IMR-90 (cell line): ENCODE measurements around the gene SLC37A4. TPM values are rescaled to one million over a fixed set of nuclear protein-coding genes. Genes with fewer than 3 reads are reported as not detected.
"Not testable (repeated sequence)": the region's sequence is repeated elsewhere in the genome, so short reads cannot be mapped to it uniquely, and the experiment has no call there.

Experiments
- ATAC-seq: fragments of 200-7000 bp; cut with Tn5 transposase; 2 replicates; pipeline ENCODE4 v1.9.1; 2020; ENCODE audit warnings: low read depth, mild to moderate bottlenecking, moderate library complexity
- BruUV-seq: library from RNA; stranded (reverse); fragments of 400-500 nt; replicated peaks from 2 replicates; lab custom pipeline; 2021; lab: Mats Ljungman, UMichigan
- CTCF ChIA-PET: fragments of 300-600 bp; formaldehyde crosslinking; extraction: SDS; loops from one replicate; lab custom pipeline; 2021; ENCODE audit warnings: antibody characterized with exemption; lab: Yijun Ruan, JAX
- POLR2A ChIA-PET: fragments of 300-600 bp; sonication (Branson Sonifier 250); formaldehyde crosslinking; loops from one replicate; lab custom pipeline; 2022; ENCODE audit warnings: antibody characterized with exemption; ENCODE audit not compliant: unreplicated experiment; lab: Charles Lee
- DNase-seq: peaks from one replicate; pipeline ENCODE4 v3.0.0; 2013
- H2AFZ ChIP-seq: replicated peaks from 2 replicates; pipeline ENCODE3; 2013; ENCODE audit warnings: low read length, mild to moderate bottlenecking; ENCODE audit not compliant: poor library complexity
- H2AK5ac ChIP-seq: 2 replicates; pipeline ENCODE4 v1.6.1; 2013; ENCODE audit warnings: low read depth, low read length, inconsistent platforms
- H2AK9ac ChIP-seq: replicated peaks from 2 replicates; pipeline ENCODE3; 2013; ENCODE audit warnings: mild to moderate bottlenecking, low read depth, low read length, moderate library complexity; ENCODE audit not compliant: poor library complexity
- H2BK120ac ChIP-seq: 2 replicates; pipeline ENCODE4 v1.6.1; 2013; ENCODE audit warnings: low read depth, low read length, inconsistent platforms
- H2BK15ac ChIP-seq: 3 replicates; pipeline ENCODE4 v1.6.1; 2013; ENCODE audit warnings: low read depth, low read length, inconsistent platforms
- H2BK20ac ChIP-seq: 2 replicates; pipeline ENCODE4 v1.6.1; 2013; ENCODE audit warnings: low read depth, mild to moderate bottlenecking, inconsistent platforms, low read length, moderate library complexity
- H2BK5ac ChIP-seq: 2 replicates; pipeline ENCODE4 v1.6.1; 2013; ENCODE audit warnings: mild to moderate bottlenecking, low read depth, low read length, inconsistent platforms; ENCODE audit not compliant: poor library complexity, severe bottlenecking
- H3K14ac ChIP-seq: replicated peaks from 2 replicates; pipeline ENCODE4 v1.6.1; 2013; ENCODE audit warnings: low read depth, low read length, inconsistent platforms
- H3K18ac ChIP-seq: 2 replicates; pipeline ENCODE4 v1.6.1; 2013; ENCODE audit warnings: low read depth, low read length, control low read depth
- H3K23ac ChIP-seq: 2 replicates; pipeline ENCODE4 v1.6.1; 2013; ENCODE audit warnings: low read depth, low read length, inconsistent platforms
- H3K27ac ChIP-seq: 2 replicates; pipeline ENCODE4 v1.5.1; 2013; ENCODE audit warnings: mild to moderate bottlenecking, control low read depth, low read length; ENCODE audit not compliant: insufficient read depth
- H3K27me3 ChIP-seq: 2 replicates; pipeline ENCODE4 v1.6.1; 2013; ENCODE audit warnings: low read length; ENCODE audit not compliant: control insufficient read depth, insufficient read depth
- H3K36me3 ChIP-seq: 2 replicates; pipeline ENCODE4 v1.6.1; 2013; ENCODE audit warnings: low read length, mixed read lengths; ENCODE audit not compliant: control insufficient read depth, insufficient read depth
- H3K4ac ChIP-seq: 2 replicates; pipeline ENCODE4 v1.6.1; 2013; ENCODE audit warnings: low read depth, low read length, inconsistent platforms
- H3K4me1 ChIP-seq: 2 replicates; pipeline ENCODE4 v1.6.1; 2013; ENCODE audit warnings: low read length, mixed read lengths; ENCODE audit not compliant: control insufficient read depth, insufficient read depth
- H3K4me2 ChIP-seq: 2 replicates; pipeline ENCODE4 v1.6.1; 2013; ENCODE audit warnings: low read depth, mild to moderate bottlenecking, control low read depth, low read length, moderate library complexity
- H3K4me3 ChIP-seq: 2 replicates; pipeline ENCODE4 v1.5.1; 2013; ENCODE audit warnings: low read depth, mild to moderate bottlenecking, control low read depth, low read length, moderate library complexity; ENCODE audit not compliant: insufficient read depth
- H3K56ac ChIP-seq: 2 replicates; pipeline ENCODE4 v1.6.1; 2013; ENCODE audit warnings: low read length, inconsistent platforms; ENCODE audit not compliant: insufficient read depth; ENCODE audit errors: extremely low read depth
- H3K79me1 ChIP-seq, 2 experiments: 2 replicates each; pipeline ENCODE4 v1.6.1; 2013; ENCODE audit warnings: low read length in 2 of 2, inconsistent platforms in 1 of 2, low read depth in 1 of 2
- H3K9ac ChIP-seq: 2 replicates; pipeline ENCODE4 v1.6.1; 2013; ENCODE audit warnings: low read depth, low read length, control low read depth
- H3K9me1 ChIP-seq: 2 replicates; pipeline ENCODE4 v1.6.1; 2013; ENCODE audit warnings: low read length, inconsistent platforms; ENCODE audit not compliant: insufficient read depth
- H3K9me3 ChIP-seq: 2 replicates; pipeline ENCODE4 v1.6.1; 2013; ENCODE audit warnings: low read length; ENCODE audit not compliant: control insufficient read depth, insufficient read depth
- H4K20me1 ChIP-seq: 2 replicates; pipeline ENCODE4 v1.6.1; 2013; ENCODE audit warnings: low read length, inconsistent platforms; ENCODE audit not compliant: insufficient read depth
- H4K5ac ChIP-seq: 2 replicates; pipeline ENCODE4 v1.6.1; 2013; ENCODE audit warnings: mild to moderate bottlenecking, low read depth, low read length, control low read depth
- H4K8ac ChIP-seq, 2 experiments: 2 replicates each; pipeline ENCODE4 v1.6.1; 2013; ENCODE audit warnings: low read depth in 2 of 2, low read length in 2 of 2, control low read depth in 1 of 2, inconsistent platforms in 1 of 2
- H4K91ac ChIP-seq: 2 replicates; pipeline ENCODE4 v1.6.1; 2013; ENCODE audit warnings: low read depth, low read length, inconsistent platforms; ENCODE audit not compliant: insufficient read depth
- WGBS, 2 experiments: methylation state at CpG; one replicate each; pipeline versions ENCODE4 v1.1.5 to v1.1.7; 2013; ENCODE audit warnings: missing lambda C conversion rate in 2 of 2; ENCODE audit not compliant: insufficient read length in 1 of 2; ENCODE audit errors: extremely low coverage in 2 of 2; 5-methylcytosine and 5-hydroxymethylcytosine counted together
- dilution Hi-C: fragments of 300-500 bp; cut with HindIII; formaldehyde crosslinking; loops from one replicate; pipeline ENCODE4 v1.14.3; 2018; ENCODE audit warnings: low sequenced_read_pairs; ENCODE audit not compliant: unreplicated experiment
- in situ Hi-C: fragments of 300-500 bp; cut with MboI; formaldehyde crosslinking; loops from 3 replicates; pipeline ENCODE4 v1.14.3; 2019; ENCODE audit warnings: low sequenced_read_pairs, inconsistent platforms, mixed read lengths
- intact Hi-C: fragments of 100-400 bp; cut with micrococcal nuclease; formaldehyde crosslinking; loops from 2 replicates; pipeline ENCODE4 v1.10.0; 2022
- polyA plus RNA-seq, 3 experiments: library from polyadenylated mRNA; depleted of rRNA; stranded (reverse); fragments of >200 nt; gene quantifications; 2 replicates each; pipeline ENCODE4 v1.2.3, GENCODE V29; 2012; ENCODE audit warnings: low replicate concordance in 1 of 3
- total RNA-seq: library from RNA; depleted of rRNA; stranded (reverse); fragments of >200 nt; gene quantifications from 2 replicates; pipeline ENCODE4 v1.2.3, GENCODE V29; 2012

Gene SLC37A4
- total and polyA plus RNA-seq, 2 of the 4 experiments (the other 2 are of a cell fraction): 7.5 to 14.3 TPM

- H3K4me1 ChIP-seq, intact Hi-C loops, H3K18ac ChIP-seq, ATAC-seq, H2BK120ac ChIP-seq, H3K23ac ChIP-seq, H2BK20ac ChIP-seq, H3K9me1 ChIP-seq, in situ Hi-C loops, H4K91ac ChIP-seq, H3K4me3 ChIP-seq, dilution Hi-C loops, DNase-seq, H3K14ac ChIP-seq, H2BK15ac ChIP-seq, BruUV-seq, H2BK5ac ChIP-seq, H2AK9ac ChIP-seq, H4K20me1 ChIP-seq, POLR2A ChIA-PET, H3K9ac ChIP-seq, H3K4me2 ChIP-seq, H3K36me3 ChIP-seq, H3K79me1 ChIP-seq, H3K4ac ChIP-seq, H2AFZ ChIP-seq, H3K27ac ChIP-seq, H3K56ac ChIP-seq, CTCF ChIA-PET, H2AK5ac ChIP-seq, H4K5ac ChIP-seq, H4K8ac ChIP-seq, H3K9me3 ChIP-seq: not testable (repeated sequence)
- 67% methylated on average over 2 of the region's 8 CpGs; no CpG with 5 or more reads in 1 of the 2 experiments for WGBS, 2 experiments
- peaks cover 12% of the 10 kb centered on the region; the same call in 1 of the 2 replicates for H3K27me3 ChIP-seq
Observed at GRCh38 chr11:118984337-118984736, 46.3 kb downstream of the SLC37A4 start.
